IPS-11a (cell line): ENCODE measurements around the gene EEPD1.
"Not testable (repeated sequence)": the region's sequence is repeated elsewhere in the genome, so short reads cannot be mapped to it uniquely, and the experiment has no call there.

Experiments used
- H3K4me3 ChIP-seq: one replicate; pipeline ENCODE4 v1.5.1; 2013; ENCODE audit warnings: low read depth, low read length, control low read depth

EEPD1 gene

DNA sequence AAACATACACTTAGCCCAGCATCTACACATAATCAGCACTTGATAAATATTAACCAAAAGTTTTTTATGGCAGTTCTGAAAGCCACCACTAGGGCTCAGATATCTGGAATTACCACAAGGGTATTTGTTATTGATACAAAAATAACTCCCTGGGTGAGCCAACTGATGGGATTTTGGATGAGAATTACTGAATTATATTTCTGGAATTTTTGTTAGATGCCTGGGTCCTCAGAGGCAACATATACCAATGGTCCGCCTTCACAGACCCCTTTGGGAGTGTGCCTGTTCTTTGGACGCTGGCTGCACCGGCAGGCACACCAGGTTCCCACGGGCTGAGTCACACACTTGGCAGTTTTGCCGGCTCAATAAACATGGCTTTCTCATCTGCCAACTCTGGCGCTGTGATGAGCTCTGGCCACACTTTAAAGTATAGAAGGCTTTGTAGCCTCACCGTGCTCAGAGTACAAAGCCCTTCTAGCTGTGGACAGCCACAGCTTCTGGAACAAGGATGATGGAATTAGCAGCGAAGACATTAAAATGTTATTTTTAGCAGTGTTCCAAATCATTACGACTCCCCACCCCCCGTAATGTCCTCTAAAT is 24.5 kb upstream of the EEPD1 start:
- no peak overlapping the region for H3K4me3 ChIP-seq

DNA sequence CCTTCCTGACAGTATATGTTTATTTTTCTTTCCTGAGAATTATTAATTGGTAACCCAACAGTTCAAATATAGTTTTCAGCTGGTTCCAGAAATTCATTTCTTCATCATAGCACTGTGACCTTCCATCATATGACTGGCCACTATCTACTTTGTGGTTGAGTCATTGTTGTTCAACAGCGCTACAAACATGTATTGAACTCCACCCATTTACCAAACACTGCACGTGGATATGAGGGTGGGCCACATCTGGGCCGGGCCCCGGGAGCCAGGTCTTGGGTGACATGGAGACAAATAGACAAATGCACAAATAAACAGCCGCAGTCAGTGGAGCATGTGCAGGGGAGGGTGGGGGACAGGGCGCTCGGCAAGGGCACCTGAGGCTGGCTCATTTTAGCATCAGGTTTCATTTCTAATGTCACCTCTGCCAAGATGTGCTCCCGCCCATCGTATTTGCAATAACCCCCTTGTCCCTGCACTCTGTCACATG is 24.0 kb upstream of the EEPD1 start:
- H3K4me3 ChIP-seq, result no peak overlapping the region

DNA sequence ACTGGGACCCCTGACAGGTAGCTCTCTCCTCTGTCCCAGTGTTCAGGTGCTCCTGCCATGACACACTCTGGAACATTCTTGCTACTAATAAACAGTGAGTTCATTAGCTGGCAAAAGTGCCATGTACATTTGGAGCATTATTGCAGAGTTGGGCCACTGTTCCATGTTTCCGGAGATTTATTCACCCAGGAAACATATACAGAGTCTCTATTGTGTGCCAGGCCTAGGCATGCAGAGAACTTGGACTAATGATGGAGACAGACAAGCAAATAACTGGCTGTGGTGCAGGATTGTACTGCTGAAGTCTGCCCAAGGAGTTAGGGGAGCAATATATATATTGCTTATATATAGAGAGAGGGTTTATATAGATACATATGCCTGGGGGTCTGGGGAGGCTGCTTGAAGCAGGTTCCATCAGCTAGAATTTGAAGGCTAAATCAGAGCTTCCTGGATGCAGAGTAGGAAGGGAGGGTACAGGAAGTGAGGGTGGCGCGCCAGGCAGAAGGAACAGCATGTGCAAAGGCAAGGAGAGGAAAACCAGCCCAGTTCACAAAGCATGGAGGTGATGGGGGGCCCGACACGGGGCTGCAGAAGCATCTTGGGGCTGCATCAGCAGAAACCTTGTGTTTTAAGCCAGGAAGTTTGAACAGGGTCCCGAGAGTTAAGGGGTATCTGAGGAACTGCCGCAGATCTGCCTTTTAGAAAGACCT is 22.7 kb upstream of the EEPD1 start:
- H3K4me3 ChIP-seq, result no peak overlapping the region

DNA sequence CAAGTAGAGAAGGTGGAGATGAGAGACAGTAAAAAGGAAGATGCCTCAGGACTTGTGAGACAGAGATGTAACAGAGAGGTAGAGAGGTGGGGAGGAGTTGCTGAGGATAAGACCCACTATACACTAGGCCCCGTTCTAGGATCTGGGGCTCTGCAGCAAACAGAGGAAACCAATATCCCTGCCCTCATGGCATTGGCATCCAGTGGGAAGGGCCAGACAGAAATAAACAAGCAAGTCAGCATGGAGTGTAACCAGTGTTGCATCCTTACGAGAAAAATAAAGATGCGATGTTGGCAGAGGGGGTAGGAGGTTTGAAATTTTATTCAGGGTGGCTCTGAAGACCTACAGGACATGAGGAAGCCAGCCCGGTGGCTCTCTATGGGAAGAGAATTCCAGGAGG is 22.0 kb upstream of the EEPD1 start:
- no peak overlapping the region for H3K4me3 ChIP-seq

DNA sequence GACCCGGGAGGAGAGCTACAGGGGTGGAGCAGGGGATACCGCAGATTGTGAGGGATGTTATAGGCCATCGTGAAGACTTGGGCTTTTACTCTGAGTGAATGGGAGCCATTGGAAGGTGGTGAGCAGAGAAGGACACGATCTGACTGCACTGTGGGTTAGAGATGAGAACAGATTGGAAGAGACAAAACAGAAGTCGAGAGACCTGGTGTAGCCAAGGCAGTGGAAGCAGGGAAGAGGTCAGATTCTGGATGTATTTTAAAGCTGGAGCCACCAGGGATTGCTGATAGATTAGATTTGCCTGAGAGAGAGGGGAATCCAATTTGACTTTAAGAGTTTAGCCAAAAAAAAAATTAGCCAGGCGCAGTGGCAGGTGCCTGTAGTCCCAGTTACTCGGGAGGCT is 21.6 kb upstream of the EEPD1 start:
- no peak overlapping the region for H3K4me3 ChIP-seq

DNA sequence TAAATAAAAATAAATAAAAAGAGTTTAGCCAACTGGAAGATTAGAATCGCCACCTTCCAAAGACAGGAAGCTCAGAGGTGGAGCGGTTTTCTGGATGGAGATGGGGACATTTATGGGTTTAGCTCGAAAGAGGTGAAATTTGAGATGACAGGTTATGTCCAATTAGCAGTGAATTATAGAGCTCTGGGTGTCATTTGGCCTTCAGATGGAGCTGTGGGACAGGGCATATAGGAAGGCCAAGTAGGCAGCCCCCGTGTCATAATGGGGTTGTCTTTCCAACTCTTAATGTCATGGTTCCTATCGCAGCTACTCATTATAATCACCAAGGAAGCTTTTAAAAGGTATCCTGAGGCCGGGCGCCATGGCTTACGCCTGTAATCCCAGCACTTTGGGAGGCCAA is 21.0 kb upstream of the EEPD1 start:
- no peak overlapping the region for H3K4me3 ChIP-seq

DNA sequence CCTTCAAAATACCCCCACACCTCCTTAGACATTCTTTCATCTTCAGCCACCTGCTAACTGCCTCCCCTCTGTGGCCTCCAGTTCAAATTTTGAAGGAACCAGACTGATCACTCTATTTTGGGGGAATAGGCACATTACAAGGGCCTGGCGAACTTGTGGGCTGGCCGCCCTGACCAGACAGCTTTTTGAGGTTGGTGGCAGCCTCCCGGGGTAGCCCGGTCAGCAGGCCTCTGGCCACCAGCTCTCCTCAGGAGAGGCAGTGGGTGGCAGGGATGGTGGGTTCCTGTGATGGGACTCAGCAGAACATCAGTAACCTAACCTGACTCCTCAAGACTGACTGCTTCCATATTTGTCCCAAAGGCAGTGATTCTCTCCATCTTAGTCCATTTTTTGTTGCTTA is 17.4 kb upstream of the EEPD1 start:
- no peak overlapping the region for H3K4me3 ChIP-seq

DNA sequence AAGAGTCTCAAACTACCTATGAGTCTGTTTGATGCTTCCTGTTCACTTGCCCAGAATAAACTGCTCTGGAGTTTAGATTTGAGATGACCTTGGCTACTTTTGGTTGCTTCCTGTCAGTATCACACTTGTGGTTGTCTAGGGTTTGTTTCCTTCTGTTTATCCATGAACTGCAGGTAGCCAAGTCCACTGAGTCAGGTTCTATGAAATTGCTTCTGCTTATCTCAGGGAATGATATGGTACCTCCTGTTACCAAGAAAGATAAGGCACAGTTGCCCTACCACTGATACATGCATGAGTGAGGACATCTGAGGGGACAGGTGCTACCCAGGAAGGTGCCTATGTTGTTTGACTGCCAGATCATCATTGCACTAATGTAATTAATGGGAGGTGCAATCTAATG is 15.8 kb upstream of the EEPD1 start:
- H3K4me3 ChIP-seq, result no peak overlapping the region

DNA sequence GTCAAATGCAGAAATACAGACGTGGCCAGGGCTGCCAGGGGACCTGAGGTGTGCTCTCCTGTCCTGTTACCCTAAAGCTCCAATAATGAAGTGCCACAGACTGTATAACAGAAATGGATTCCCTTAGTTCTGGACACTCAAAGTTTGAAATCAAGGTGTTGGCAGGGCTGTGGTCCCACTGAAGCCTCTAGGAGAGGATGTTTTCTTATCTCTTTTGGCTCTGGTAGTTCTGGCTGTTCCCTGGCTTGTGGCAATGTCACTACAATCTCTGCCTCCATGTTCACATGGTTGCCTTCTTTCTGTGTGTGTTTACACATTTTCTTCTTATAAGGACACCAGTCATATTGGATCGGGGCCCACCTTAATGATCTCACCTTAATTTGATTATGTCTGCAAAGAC is 15.3 kb upstream of the EEPD1 start:
- no peak overlapping the region for H3K4me3 ChIP-seq

DNA sequence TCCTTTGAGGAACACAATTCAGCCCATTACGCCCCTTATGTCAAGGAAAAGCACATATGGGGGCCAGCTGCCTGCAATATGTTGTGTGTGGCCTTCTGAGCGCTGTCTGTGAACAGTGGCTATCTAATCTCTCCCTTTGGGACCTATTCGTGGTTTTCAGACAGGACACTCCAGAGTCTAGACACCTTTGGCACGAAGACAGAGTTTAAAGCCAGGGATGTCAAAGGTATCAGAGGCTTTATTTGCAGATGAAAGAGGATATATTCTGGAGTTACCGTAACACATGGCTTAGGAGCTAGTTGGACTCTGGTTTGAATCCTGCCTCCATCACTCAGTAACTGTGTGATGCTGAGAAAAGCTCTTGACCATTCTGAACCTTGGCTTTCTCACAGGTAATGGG is 14.8 kb upstream of the EEPD1 start:
- no peak overlapping the region for H3K4me3 ChIP-seq

DNA sequence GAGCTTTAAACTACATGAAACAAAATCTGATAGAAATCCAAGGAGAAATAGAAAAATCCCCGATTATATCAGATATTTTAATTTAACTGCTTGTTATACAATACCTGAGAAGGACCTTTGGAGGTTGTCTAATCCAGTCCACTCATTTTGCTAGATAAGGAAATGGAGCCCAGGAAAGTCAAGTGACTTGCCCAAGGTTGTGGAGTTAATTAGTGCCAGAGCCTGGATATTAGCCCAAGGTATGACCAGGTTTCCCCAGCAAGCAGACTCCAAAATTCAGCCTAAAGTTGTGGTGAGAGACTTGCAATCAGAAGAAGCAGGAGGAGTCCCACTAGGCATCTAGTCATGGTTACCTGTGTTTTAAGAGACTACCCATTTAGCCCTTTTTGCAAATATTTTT is 11.7 kb upstream of the EEPD1 start:
- H3K4me3 ChIP-seq, result no peak overlapping the region

DNA sequence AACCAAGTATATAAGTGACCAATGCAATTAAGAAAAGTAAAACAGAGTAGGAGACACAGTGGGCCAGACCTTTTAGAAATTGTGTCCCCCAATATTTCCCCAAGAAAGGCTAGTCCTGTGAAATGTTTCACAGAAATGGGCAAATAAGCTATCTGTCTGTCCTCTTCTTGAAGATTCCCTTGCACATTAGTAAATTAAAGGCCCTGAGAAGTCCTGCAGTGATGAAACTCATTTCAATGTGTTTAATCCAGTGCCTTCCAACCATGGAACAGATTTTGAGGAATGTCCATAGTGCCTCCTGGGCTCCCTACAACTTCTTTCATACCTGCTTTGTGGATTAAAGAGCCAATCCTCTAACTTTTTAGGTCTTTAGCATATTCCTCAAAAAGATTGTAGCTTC is 11.2 kb upstream of the EEPD1 start:
- H3K4me3 ChIP-seq, result no peak overlapping the region

DNA sequence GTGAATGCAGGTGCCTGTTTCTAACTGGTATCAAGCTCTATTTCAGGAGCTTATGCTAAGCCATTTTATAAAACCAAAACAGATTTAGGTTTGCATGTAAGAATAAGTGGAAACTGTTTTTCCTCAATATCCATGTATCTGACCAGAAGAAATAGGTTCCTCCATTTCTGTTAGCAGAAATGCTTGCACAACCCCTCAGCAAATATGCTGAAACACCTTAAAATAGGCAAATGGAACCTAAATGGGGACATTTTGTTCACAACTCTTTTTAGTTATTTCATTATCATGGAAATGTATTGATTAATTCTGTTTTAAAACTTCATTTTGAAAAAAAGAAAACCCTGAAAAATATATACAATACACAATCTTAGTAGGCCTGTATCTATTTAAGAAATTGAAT is 8.9 kb upstream of the EEPD1 start:
- no peak overlapping the region for H3K4me3 ChIP-seq

DNA sequence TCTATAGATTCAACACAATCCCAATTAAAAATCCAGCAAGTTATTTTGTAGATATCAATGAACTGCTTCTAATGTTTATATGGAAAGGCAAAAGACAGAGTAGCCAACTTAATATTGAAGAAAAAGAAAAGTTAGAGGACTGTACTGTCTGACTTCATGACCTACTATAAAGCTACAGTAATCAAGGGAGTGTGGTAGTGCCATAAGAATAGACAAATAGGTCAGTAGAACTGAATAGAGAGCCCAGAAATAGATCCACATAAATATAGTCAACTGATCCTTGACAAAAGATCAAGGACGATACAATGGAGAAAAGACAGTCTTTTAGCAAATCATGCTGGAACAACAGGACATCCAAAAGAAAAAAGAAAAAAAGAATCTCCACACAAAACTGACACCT is 7.4 kb upstream of the EEPD1 start:
- no peak overlapping the region for H3K4me3 ChIP-seq

DNA sequence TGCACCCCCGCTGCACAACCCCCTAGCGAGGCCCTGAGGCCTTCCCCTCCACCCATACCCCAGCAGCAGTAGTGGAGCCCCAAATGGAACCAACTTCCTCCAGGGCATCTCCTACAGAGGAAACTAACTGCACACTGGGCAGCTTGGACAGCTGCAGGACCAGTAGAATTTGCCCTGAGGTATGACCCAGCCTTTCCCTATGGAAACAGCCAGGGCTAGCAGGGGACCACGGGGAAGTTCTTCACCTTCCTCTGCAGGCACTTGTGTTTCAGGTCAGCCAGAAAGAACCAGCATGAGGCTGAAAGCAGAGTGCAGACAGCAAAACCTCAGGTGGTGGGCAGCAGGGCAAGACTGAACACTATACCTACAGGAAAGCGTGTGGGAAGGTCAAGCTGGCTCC is 5.7 kb upstream of the EEPD1 start:
- no peak overlapping the region for H3K4me3 ChIP-seq

DNA sequence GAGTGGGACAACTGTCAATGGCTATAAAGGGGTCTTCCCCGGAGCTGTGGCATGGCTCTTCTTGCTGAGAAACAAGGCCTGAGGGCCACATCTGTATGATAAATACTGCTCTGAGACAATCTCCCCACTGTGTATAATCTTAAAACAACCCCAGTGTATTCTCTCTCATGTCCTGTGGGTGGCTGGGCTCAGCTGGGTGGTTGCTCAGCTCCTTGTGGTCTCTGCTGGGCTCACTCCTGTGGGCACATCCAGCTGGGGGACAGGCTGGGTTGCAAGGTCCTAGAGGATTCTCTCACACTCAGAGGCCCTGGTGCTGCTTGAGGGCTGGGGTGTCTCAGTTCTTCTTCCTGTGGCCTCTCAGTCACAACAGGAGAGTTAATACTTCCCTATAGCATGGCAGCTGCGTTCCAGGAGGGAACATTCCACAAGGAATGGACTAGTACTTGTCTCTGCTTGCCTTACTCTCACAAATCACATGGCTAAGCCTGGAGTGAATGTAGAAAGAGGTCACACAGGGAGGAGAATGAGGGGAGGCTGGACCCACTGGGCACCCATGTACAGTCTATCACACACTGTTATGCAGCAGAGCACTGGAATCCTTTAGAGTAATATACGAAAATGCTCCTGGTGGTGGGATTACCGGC is 4.5 kb upstream of the EEPD1 start:
- no peak overlapping the region for H3K4me3 ChIP-seq

DNA sequence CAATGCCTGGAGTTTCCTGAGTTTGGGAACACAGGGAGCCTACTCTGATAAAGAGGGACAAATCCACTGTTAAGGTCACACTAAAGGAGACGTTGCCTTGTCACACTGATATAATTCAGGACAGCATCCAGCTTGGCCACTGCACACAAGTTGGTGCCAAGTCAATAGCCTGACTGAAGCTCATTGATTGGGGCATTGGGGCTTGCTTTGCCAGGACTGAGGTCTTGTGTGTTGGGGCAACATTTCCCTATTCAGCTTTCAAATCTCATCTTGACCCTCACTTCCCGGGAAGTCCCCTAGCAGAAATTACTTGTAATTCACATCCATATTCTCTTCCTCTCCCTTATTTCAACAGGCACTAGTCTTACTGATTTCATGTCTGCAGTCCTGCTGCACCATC is 3.8 kb upstream of the EEPD1 start:
- not testable (repeated sequence) for H3K4me3 ChIP-seq

DNA sequence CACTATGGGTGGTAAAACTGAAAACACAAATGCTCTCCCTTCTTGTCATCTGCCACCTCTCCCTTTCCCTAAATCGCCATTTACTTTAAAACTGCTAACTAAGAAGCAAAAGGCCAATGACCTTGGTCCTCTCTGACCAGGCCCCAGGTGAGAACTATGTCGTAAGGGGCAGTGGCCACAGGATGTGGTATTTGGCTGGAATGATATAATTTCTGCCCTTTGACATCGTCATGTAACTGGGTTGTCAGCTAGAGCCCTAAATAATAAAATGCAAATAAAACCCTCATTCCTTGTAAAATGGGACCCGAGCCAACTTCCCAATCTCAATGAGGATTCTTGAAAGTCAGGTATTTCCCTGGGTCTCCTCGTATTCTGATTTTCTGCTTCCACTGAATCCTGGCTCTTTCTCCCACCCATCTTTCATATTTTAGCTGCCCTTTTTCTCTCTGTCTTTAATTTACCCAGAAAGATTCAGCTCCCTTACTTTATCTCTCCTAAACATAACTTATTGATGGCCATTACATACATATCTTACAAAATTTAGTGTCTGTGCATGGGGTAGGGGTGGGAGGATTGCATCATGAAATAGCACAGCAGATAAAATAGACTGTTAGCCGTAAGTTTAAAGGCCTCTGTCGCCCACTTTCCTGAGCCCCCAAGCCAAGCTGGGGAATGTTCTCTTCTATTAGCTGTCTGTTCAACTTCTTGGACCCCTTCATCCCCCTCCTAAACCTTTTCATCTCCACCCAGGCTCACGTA is 3.2 kb upstream of the EEPD1 start:
- H3K4me3 ChIP-seq, result no peak overlapping the region

DNA sequence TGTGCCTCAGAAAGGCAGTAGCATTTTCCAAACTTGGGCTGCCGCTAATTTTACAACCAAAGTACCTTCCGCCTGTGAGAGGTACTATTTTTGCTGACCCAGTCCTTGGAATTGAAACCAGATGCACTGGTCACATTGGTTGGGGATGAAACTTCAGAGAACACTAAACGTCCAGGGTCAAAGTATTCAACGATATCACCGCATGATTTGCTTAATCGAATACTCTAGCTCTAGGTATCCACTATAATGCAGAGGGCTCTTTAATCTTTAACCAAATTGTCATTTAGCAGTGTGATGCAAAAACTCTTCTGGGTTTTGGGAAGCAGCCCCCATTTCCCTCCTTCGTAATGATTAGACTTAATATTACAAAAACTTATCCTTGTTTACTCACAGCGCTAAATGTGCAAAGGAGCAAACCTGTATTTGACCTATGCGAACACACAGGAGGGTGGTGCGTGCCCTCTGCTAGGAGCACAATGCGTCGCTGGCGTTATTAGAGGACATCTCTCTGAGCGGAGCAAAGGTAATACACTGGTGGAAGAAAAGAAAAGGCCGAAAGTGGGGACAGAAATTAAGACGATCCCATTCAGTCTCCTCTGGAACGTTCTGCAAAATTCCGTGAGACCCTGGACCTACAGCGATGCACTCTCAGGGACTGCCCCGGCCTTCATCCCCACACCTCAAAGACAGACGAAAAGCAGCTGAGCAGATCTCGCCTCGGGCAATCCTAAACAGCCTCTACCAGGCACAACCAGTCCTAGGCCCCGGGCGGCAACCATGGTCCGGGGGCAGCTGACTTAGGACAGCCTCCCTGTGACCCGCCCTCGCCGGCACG is 916 bp upstream of the EEPD1 start:
- H3K4me3 ChIP-seq, result peak overlapping the region; percentile 35

DNA sequence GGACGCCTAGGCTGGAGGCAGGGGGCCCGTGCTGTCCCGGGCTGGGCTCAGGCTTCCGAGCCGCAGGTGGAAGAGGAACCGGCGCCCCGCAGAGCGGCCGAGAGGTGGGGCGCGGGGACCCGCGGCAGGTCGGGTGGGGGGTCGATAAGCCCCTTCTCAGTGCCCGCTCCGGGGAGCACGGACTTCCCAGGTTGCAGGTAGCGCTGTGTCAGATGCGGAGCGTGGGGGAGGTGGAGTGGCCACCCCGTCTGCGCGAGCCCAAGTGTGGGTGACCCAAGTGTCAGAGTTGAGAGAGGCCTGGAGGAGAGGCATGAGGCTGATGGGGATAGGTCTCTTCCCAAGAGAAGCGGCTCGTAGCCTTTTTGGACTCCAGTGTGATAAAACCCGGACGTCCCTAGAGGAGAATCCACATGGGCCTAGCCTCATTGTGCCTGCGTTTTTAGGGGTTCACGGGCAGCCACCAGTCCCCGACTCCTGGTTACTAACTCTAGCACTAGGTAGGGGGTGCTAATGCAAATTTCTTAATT is 580 bp downstream of the EEPD1 start:
- peak overlapping the region; percentile 49 for H3K4me3 ChIP-seq
